ENCODE measurements around the gene CHST15.

CHST15 gene

GRCh38 chr10:124028700-124029480 is 64.5 kb downstream of the CHST15 start:
- H3K36me3 ChIP-seq (ENCODE audit: control insufficient read depth in 1 of 2, insufficient read depth in 2 of 2, low read length in 2 of 2), result peaks cover 5 to 13% of the 10 kb centered on the region in 2 donors
- no peak overlapping the region for H3K4me3 ChIP-seq (ENCODE audit: low read depth in 1 of 2, low read length in 2 of 2)
- H3K27me3 ChIP-seq (ENCODE audit: low read depth, low read length), result no peaks in the 10 kb centered on the region
- H3K9me3 ChIP-seq (ENCODE audit: control insufficient read depth in 1 of 2, low read length in 2 of 2), result no peaks in the 10 kb centered on the region
- H3K4me1 ChIP-seq (ENCODE audit: control insufficient read depth in 1 of 2, insufficient read depth in 2 of 2, low read length in 2 of 2), result peaks cover 17 to 40% of the 10 kb centered on the region in 2 donors
- no peak overlapping the region for H3K27ac ChIP-seq (ENCODE audit: low read length)

GRCh38 chr10:124027651-124028050 is 65.7 kb downstream of the CHST15 start:
- H3K27ac ChIP-seq (ENCODE audit: low read length), result peak overlapping the region; percentile 18
- H3K36me3 ChIP-seq (ENCODE audit: control insufficient read depth in 1 of 2, insufficient read depth in 2 of 2, low read length in 2 of 2), result peaks cover 5 to 13% of the 10 kb centered on the region in 2 donors
- no peak overlapping the region for H3K4me3 ChIP-seq (ENCODE audit: low read depth in 1 of 2, low read length in 2 of 2)
- H3K27me3 ChIP-seq (ENCODE audit: low read depth, low read length), result no peaks in the 10 kb centered on the region
- peaks cover 11 to 28% of the 10 kb centered on the region in 2 donors for H3K4me1 ChIP-seq (ENCODE audit: control insufficient read depth in 1 of 2, insufficient read depth in 2 of 2, low read length in 2 of 2)
- no peaks in the 10 kb centered on the region for H3K9me3 ChIP-seq (ENCODE audit: control insufficient read depth in 1 of 2, low read length in 2 of 2)

DNA sequence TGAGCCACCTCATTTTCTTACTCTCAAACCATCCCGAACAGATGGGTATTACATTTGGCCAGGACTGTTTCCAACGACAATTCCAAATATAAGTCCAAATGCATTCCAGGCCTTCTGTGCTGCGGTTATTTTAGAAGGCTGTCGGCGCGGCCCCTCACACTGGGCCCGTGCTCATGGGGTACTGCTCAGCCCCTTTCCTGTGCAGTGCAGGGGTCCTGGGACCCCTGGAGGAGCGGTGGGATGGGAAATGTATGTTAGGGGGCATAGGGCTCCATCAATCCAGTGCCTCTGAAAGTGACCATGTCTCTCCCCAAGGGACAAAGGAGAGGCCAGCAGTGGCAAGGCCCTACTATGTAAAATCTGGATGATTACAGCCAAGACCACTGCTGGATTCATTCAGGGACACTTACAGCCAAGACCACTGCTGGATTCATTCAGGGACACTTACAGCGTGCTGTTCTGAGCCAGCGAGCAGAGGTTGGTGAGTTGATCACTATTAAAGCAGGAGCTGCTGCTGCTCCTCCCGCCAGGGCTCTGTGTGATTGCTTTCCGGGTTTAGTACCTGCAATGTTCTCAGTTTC is 66.3 kb downstream of the CHST15 start:
- Histone ChIP-seq H3K27me3 (ENCODE audit: low read depth, low read length) (no peaks in the 10 kb centered on the region), H3K9me3 (ENCODE audit: control insufficient read depth in 1 of 2, low read length in 2 of 2) (no peaks in the 10 kb centered on the region), H3K36me3 (ENCODE audit: control insufficient read depth in 1 of 2, insufficient read depth in 2 of 2, low read length in 2 of 2) (peaks cover 5 to 13% of the 10 kb centered on the region in 2 donors), H3K4me1 (ENCODE audit: control insufficient read depth in 1 of 2, insufficient read depth in 2 of 2, low read length in 2 of 2) (peaks cover 8 to 23% of the 10 kb centered on the region in 2 donors), H3K4me3 (ENCODE audit: low read depth in 1 of 2, low read length in 2 of 2) (no peak overlapping the region), H3K27ac (ENCODE audit: low read length) (peak overlapping the region; percentile 18)

- H3K4me3 ChIP-seq (ENCODE audit: low read depth in 1 of 2, low read length in 2 of 2), result no peak overlapping the region
- no peak overlapping the region for H3K27ac ChIP-seq (ENCODE audit: low read length)
- H3K36me3 ChIP-seq (ENCODE audit: control insufficient read depth in 1 of 2, insufficient read depth in 2 of 2, low read length in 2 of 2), result peaks cover 5 to 13% of the 10 kb centered on the region in 2 donors
- no peaks in the 10 kb centered on the region for H3K9me3 ChIP-seq (ENCODE audit: control insufficient read depth in 1 of 2, low read length in 2 of 2)
- H3K4me1 ChIP-seq (ENCODE audit: control insufficient read depth in 1 of 2, insufficient read depth in 2 of 2, low read length in 2 of 2), result peaks cover 7 to 19% of the 10 kb centered on the region in 2 donors
- H3K27me3 ChIP-seq (ENCODE audit: low read depth, low read length), result no peaks in the 10 kb centered on the region
These were observed 66.8 kb downstream of the CHST15 start for GRCh38 chr10:124026589-124026939.

DNA sequence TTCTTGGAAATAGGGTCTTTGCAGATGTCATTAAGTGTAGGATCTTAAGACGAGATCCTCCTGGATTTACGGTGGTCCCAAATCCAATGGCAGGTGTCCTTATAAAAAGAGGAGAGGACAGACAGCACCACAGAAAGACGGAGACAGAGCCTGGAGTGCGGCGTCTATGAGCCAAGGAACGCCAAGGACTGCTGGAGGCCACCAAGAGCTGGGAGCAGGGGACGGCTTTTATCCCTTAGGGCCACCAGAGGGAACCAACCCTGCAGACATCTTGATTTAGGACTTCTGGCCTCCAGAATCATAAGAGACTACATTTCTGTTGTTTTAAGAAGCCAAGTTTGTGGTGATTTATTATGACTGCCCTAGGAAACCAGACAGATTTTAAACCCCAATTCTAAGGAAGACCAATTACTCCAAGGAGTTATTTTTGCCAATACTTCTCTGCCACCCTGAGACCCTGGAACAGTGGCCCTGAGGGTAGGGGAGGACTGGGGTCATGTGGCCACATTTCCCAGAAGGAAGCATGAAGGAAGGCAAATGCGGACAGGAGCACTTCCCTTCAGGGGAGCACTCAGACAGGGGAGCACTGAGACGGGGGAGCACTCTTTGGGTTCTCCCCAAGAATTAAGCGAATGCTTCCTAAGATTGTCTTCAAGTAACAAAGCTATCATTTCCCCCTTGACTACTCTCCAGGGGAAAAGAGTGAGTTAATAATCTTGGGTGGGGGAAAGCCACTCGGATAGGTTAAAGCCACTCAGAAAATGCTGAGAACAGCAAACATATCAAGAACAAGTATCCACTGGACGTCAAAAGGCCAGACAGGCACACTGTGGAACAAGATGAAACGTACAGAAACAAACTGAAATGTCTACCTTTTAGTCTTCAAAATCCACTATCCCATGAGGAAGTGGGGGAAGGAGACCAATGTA is 67.5 kb downstream of the CHST15 start:
- H3K4me1 ChIP-seq (ENCODE audit: control insufficient read depth in 1 of 2, insufficient read depth in 2 of 2, low read length in 2 of 2), result peaks cover 7 to 23% of the 10 kb centered on the region in 2 donors
- H3K4me3 ChIP-seq (ENCODE audit: low read depth in 1 of 2, low read length in 2 of 2), result no peak overlapping the region
- H3K27me3 ChIP-seq (ENCODE audit: low read depth, low read length), result no peaks in the 10 kb centered on the region
- peaks cover 5 to 9% of the 10 kb centered on the region in 2 donors for H3K36me3 ChIP-seq (ENCODE audit: control insufficient read depth in 1 of 2, insufficient read depth in 2 of 2, low read length in 2 of 2)
- H3K9me3 ChIP-seq (ENCODE audit: control insufficient read depth in 1 of 2, low read length in 2 of 2), result no peaks in the 10 kb centered on the region
- H3K27ac ChIP-seq (ENCODE audit: low read length), result peak overlapping the region; percentile 11

GRCh38 chr10:124025152-124025551 is 68.2 kb downstream of the CHST15 start:
- no peaks in the 10 kb centered on the region for H3K27me3 ChIP-seq (ENCODE audit: low read depth, low read length)
- no peak overlapping the region for H3K27ac ChIP-seq (ENCODE audit: low read length)
- H3K4me1 ChIP-seq (ENCODE audit: control insufficient read depth in 1 of 2, insufficient read depth in 2 of 2, low read length in 2 of 2), result peaks cover 7 to 23% of the 10 kb centered on the region in 2 donors
- no peak overlapping the region for H3K4me3 ChIP-seq (ENCODE audit: low read depth in 1 of 2, low read length in 2 of 2)
- H3K9me3 ChIP-seq (ENCODE audit: control insufficient read depth in 1 of 2, low read length in 2 of 2), result no peaks in the 10 kb centered on the region
- peaks cover 12 to 16% of the 10 kb centered on the region in 2 donors for H3K36me3 ChIP-seq (ENCODE audit: control insufficient read depth in 1 of 2, insufficient read depth in 2 of 2, low read length in 2 of 2)

DNA sequence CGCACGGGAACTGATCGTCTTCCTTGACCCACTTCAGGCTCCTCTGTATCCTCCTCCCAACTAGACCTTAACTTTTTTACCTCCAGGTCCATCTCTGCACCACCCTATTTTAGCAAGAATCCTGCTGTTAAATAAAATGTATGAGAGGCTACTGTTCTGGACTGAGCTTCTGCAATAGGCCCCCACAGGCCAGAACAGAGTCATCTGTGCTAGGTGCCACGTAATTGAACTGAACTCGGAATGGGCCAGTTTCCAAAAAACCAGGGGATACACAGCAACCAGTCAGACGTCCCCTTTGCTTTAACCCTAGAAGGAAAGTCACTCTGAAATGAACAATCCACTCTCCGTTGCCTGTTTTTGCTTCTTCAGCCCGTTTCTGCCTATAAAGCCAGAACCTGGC is 71.3 kb downstream of the CHST15 start:
- Histone ChIP-seq H3K27ac (ENCODE audit: low read length) (no peak overlapping the region), H3K36me3 (ENCODE audit: control insufficient read depth in 1 of 2, insufficient read depth in 2 of 2, low read length in 2 of 2) (peaks cover 15 to 16% of the 10 kb centered on the region in 2 donors), H3K4me3 (ENCODE audit: low read depth in 1 of 2, low read length in 2 of 2) (no peak overlapping the region), H3K4me1 (ENCODE audit: control insufficient read depth in 1 of 2, insufficient read depth in 2 of 2, low read length in 2 of 2) (peaks cover 7 to 24% of the 10 kb centered on the region in 2 donors), H3K9me3 (ENCODE audit: control insufficient read depth in 1 of 2, low read length in 2 of 2) (no peaks in the 10 kb centered on the region), H3K27me3 (ENCODE audit: low read depth, low read length) (no peaks in the 10 kb centered on the region)

GRCh38 chr10:124020981-124021815 is 72.2 kb downstream of the CHST15 start:
- peaks cover 15 to 17% of the 10 kb centered on the region in 2 donors for H3K36me3 ChIP-seq (ENCODE audit: control insufficient read depth in 1 of 2, insufficient read depth in 2 of 2, low read length in 2 of 2)
- H3K27ac ChIP-seq (ENCODE audit: low read length), result no peak overlapping the region
- peaks cover 6 to 17% of the 10 kb centered on the region in 2 donors for H3K4me1 ChIP-seq (ENCODE audit: control insufficient read depth in 1 of 2, insufficient read depth in 2 of 2, low read length in 2 of 2)
- no peak overlapping the region for H3K4me3 ChIP-seq (ENCODE audit: low read depth in 1 of 2, low read length in 2 of 2)
- no peaks in the 10 kb centered on the region for H3K9me3 ChIP-seq (ENCODE audit: control insufficient read depth in 1 of 2, low read length in 2 of 2)
- no peaks in the 10 kb centered on the region for H3K27me3 ChIP-seq (ENCODE audit: low read depth, low read length)

GRCh38 chr10:124019886-124020797 is 73.3 kb downstream of the CHST15 start:
- peaks cover 0 to 17% of the 10 kb centered on the region in 2 donors for H3K4me1 ChIP-seq (ENCODE audit: control insufficient read depth in 1 of 2, insufficient read depth in 2 of 2, low read length in 2 of 2)
- no peaks in the 10 kb centered on the region for H3K27me3 ChIP-seq (ENCODE audit: low read depth, low read length)
- H3K36me3 ChIP-seq (ENCODE audit: control insufficient read depth in 1 of 2, insufficient read depth in 2 of 2, low read length in 2 of 2), result peaks cover 14 to 15% of the 10 kb centered on the region in 2 donors
- no peaks in the 10 kb centered on the region for H3K9me3 ChIP-seq (ENCODE audit: control insufficient read depth in 1 of 2, low read length in 2 of 2)
- H3K4me3 ChIP-seq (ENCODE audit: low read depth in 1 of 2, low read length in 2 of 2), result no peak overlapping the region
- no peak overlapping the region for H3K27ac ChIP-seq (ENCODE audit: low read length)

Data from muscle layer of duodenum (tissue), 2 donors.